GM19099 (cell line): ENCODE measurements around the gene NBPF20.

Experiments
- POLR2A ChIP-seq: IDR thresholded peaks from 3 replicates; pipeline ENCODE4 v1.6.1; 2011; ENCODE audit warnings: low read depth; ENCODE audit not compliant: insufficient read length; ENCODE audit errors: extremely low read depth

Gene NBPF20, protein sequence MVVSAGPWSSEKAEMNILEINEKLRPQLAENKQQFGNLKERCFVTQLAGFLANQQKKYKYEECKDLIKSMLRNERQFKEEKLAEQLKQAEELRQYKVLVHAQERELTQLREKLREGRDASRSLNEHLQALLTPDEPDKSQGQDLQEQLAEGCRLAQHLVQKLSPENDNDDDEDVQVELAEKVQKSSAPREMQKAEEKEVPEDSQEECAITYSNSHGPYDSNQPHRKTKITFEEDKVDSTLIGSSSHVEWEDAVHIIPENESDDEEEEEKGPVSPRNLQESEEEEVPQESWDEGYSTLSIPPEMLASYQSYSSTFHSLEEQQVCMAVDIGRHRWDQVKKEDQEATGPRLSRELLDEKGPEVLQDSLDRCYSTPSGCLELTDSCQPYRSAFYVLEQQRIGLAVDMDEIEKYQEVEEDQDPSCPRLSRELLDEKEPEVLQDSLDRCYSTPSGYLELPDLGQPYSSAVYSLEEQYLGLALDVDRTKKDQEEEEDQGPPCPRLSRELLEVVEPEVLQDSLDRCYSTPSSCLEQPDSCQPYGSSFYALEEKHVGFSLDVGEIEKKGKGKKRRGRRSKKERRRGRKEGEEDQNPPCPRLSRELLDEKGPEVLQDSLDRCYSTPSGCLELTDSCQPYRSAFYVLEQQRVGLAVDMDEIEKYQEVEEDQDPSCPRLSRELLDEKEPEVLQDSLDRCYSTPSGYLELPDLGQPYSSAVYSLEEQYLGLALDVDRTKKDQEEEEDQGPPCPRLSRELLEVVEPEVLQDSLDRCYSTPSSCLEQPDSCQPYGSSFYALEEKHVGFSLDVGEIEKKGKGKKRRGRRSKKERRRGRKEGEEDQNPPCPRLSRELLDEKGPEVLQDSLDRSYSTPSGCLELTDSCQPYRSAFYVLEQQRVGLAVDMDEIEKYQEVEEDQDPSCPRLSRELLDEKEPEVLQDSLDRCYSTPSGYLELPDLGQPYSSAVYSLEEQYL (N-terminal part only)

DNA sequence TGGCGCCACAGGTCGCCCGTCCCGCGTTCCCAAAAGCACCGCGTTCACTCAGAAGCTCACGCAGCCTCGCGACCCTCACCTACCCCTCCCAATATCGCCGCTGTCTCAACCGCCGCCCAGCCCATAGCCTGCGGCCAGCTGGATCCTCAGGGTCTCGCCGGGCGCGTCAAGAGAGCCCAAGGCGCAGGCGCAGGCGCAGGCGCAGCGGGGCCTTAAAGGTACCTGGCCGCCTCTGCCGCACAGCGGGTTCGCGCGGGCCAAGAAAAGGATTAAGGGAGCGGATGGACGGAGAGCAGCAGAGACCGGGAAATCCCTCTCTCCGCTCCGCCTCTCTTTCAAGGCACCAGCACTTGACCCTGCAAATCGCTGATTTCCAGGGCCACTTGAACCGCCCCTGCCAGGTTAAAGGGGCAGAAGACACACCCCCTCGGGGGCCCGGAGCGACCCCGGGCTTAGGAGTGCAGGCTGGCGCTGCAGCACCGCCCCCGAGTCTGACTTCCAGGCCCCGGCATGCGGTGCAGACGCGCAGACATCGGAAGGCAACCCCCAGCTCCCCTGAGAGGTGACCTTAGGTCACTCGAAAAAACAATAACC, at the start of gene NBPF20:
Gene NBPF20 (minus strand): TSS at position 168 of the 594 bp plus-strand sequence. CDS start 20,331 bp downstream, outside the sequence.
- peak; percentile 28 for TF ChIP-seq POLR2A

DNA sequence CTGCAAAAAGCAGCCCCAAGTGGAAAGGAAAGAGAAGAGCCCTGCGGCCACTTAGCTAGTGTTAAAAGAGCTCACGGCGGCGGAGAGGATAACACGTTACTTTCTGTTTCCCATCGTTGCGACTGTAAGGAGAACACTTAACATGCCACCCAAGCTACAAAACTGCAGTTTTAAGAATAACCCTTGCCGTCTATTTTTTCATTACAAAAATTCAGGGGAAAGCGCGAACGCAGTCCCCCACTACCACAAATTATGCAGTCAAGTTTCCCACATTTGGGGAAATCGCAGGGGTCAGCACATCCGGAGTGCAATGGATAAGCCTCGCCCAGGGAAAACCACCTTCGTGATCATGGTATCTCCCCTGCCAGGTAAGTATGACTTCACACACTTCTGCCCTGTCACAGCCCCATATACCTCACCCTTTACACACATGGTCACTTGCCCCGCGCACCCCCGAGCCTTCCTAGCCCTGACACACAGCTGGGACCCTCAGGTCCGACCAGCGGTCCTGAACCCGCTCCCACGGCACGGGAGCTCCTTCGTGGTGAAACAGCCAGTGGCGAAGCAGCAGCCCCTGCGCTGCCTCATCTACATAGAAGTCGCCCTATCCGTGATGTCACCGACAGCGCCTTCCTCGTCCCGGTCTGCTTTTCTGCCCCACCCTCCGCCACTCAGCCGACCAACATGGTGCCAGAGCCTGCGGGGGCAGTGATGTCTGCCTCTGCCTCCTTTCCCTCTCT, 40.2 kb upstream of the NBPF20 start:
- TF ChIP-seq POLR2A: peak; percentile 93
